ENCODE measurements around the gene EFL1.
"Not testable (repeated sequence)": the region's sequence is repeated elsewhere in the genome, so short reads cannot be mapped to it uniquely, and the experiment has no call there.

The EFL1 gene

DNA sequence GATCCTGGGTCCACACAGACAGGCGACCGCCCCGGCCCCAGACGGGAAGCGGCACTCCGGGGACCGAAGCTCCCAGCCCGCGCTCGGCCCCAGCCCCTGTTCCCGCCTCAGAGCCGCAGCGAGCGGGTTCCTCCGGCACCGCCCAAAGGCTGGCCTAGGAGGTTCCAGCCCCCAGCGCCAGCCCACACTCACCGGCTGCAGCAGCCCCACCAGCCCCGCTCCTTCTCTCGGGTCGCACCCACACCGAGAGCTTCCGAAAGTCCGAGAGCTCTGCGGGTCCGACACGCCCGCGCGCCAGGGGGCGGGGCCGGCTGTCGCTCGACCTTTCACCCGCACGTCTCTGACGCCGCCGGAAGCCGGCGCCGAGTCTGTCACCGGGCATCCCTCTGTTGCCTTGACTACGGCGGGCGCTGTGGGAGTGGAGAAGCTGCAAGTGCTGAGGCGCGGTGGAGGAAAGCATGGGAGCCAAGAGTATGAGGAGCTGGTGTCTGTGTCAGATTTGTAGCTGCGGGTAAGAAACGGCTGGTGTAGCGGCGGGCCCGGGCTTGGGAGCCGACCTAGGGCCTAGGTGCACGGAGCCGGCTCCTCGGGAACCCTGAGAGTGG is at the start of gene EFL1, which contains the start of gene SAXO2:
EFL1 (minus strand) TSS at position 313 of the 605 bp plus-strand sequence. CDS start 956 bp downstream, outside the sequence.
SAXO2 (plus strand) TSS at position 397 of the 605 bp plus-strand sequence; CDS start at position 459, 62 bp downstream.
- peak; percentile 93 to 95 for DNase-seq
- peak; percentile 66 for TF ChIP-seq POLR2A (IDR thresholded peaks at IDR 0.05; ENCODE audit: low read length)
- TF ChIP-seq GATA1 (IDR thresholded peaks at IDR 0.05; ENCODE audit: low read depth, low read length): no peak

DNA sequence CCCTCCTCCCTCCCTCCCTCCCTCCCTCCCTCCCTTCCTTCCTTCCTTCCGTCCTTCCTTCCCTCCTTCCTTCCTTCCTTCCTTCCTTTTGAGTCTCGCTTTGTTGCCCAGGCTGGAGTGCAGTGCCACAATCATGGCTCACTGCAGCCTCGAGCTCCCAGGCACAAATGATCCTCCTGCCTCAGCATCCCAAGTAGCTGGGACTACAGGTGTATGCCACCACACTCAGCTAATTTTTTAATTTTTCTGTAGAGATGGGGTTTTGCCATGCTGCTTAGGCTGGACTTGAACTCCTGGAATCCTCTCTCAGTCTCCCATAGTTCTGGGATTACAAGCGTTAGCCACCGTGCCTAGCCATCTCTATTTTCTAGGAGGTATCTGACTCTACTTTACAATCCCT is 48.8 kb upstream of the EFL1 start:
- not testable (repeated sequence) for DNase-seq

DNA sequence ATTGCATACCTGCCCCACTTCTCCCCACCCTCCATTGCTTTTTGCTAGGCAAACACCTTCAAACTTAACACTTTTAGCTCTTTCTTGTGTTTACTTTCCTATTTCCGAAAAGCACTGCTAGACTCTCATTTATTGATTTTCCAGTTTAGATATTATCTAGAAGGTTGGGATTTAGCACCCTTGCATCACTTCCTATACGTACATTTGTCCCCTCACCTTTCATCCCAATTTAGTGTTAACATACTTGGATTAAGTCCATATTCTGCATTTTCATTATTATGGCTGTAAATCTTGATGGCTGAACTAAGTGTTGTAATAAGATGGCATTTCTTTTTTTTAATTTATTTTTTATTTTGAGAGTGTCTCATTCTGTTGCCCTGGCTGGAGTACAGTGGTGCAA is 47.3 kb upstream of the EFL1 start:
- no peak for DNase-seq
- TF ChIP-seq POLR2A (IDR thresholded peaks at IDR 0.05; ENCODE audit: low read length) (no peak), GATA1 (IDR thresholded peaks at IDR 0.05; ENCODE audit: low read depth, low read length) (no peak)

DNA sequence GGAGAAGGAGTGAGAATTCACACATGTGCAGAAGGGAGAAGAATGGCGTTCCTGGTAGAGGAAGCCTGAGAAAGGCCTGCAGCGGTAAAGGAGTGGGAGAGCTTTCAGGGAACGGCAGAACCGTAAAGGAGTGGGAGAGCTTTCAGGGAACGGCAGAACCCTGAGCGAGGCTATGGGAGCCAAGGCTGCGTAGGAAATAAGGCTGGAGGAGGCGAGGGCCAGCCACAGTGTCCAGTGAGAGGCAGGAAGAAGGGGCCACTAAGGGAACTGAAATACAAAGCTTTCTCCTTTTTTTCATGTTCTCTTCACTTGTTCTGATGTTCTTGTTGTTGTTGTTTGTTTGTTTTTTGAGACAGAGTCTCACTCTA is 45.2 kb upstream of the EFL1 start:
- TF ChIP-seq GATA1 (IDR thresholded peaks at IDR 0.05; ENCODE audit: low read depth, low read length): no peak
- no peak for TF ChIP-seq POLR2A (IDR thresholded peaks at IDR 0.05; ENCODE audit: low read length)
- no peak for DNase-seq

DNA sequence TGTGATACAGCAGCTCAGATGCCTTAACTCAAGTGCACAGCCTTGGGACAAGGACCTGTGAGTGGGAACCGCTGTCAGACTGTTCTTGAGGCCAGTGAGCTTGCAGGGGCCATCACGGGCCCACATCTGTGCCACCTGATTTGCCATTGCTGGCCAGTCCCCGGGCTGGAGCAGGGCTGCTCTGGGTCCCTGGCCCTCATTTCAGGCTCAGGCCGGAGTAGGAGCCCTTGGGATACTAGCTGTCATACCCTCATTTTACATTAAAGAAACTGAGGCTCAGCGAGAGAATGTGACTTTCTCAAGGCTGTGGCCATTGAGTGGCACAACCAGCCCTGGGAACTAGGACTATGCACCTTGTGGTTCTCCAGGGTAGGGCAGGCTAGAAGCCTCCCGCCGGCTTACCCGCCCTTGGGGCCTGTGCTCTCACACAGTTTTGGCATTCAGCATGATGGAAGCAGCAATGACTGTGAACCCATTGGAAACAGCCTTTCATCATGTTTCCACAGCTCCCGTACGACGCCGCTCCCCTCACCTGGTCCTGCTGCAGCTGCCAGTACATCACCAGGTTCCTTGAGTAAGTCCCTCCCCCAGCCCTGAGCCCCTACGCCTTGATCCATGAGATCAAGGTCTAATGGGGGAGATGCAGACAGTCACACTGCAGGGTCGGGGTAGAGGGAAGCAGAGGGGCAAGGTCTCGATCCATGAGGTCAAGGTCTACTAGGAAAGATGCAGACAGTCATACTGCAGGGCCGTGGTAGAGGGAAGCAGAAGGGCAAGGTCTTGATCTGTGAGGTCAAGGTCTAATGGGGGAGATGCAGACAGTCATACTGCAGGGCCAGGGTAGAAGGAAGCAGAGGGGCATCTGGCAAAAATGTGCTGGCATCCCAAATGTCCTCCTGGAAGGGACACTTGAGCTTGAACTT is 44.5 kb upstream of the EFL1 start:
- no peak for TF ChIP-seq GATA1 (IDR thresholded peaks at IDR 0.05; ENCODE audit: low read depth, low read length)
- TF ChIP-seq POLR2A (IDR thresholded peaks at IDR 0.05; ENCODE audit: low read length): no peak
- DNase-seq: no peak

DNA sequence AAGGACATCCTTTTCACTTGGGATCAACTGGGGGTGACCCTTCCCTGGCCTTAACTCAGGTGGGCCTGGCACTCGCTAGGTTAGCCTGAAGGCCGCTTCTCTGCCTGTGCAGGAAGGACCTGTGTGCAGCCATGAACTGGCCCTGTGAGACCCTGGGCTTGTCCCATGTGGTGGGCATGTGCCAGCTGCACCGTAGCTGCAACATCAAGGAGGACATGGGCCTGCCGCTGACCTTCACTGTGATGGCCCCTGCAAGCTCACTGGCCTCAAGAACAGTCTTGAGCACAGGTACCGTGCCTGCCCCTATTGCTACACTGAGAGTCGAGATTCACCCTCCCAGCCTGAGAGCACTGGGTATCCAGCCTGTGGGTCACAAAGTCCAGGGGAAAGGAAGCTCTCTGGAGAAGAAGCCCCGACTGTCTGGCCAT is 43.1 kb upstream of the EFL1 start:
- TF ChIP-seq POLR2A (IDR thresholded peaks at IDR 0.05; ENCODE audit: low read length) (no peak), GATA1 (IDR thresholded peaks at IDR 0.05; ENCODE audit: low read depth, low read length) (no peak)
- no peak for DNase-seq

DNA sequence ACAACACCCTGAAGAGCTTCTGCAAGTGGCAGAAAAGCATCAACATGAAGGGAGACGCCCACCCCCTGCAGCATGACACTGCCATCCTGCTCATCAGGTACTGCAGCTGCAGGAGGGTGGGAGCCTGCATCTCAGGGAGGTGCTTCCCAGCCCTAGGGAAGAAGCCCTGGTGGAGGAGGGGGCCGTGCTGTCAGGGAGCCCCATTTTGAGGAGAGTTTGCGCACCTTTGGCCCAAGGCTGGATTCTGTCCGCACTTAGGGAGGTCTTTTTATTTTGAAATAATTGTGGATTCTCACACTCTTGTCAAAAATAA is 42.2 kb upstream of the EFL1 start:
- no peak for DNase-seq
- TF ChIP-seq POLR2A (IDR thresholded peaks at IDR 0.05; ENCODE audit: low read length) (no peak), GATA1 (IDR thresholded peaks at IDR 0.05; ENCODE audit: low read depth, low read length) (no peak)

DNA sequence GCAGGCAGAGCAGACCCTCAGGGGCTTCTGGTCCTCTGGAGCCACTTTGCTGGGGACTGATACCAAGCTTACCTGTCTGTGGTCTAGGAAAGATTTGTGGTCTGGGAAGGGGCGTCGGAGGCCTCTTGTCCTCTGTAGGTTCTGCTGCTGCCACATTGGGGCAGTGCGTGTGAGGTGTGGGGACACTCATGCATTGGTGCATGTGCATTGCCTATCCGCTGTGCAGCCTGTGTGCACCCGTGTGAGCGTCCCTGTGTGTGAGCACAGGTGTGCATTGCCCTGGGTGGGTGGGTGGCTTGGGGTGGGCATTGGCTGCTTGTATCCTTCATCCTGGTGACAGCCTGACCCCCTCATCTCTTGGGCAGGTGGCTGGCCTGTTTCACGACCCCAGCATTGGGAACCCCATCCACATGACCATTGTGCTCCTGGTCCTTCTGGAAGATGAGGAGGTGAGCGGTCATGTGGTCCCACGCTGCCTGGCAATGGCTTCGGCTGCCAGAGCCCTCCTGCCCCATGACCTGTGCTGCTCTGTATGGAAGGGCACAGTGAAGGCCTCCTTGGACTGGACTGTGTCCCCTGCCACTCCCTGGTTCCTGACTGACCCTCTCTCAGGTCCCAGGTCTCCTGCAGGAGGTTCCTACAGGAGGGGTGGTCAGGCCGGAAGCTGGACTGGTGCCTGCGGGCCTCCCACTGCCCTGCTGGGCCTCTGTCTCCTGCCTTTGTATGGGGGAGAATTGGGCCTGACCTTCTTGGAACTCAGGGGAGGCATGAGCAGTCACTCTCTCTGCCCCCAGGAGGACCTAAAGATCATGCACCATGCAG is 41.6 kb upstream of the EFL1 start:
- TF ChIP-seq GATA1 (IDR thresholded peaks at IDR 0.05; ENCODE audit: low read depth, low read length): no peak
- no peak for TF ChIP-seq POLR2A (IDR thresholded peaks at IDR 0.05; ENCODE audit: low read length)
- DNase-seq: no peak

DNA sequence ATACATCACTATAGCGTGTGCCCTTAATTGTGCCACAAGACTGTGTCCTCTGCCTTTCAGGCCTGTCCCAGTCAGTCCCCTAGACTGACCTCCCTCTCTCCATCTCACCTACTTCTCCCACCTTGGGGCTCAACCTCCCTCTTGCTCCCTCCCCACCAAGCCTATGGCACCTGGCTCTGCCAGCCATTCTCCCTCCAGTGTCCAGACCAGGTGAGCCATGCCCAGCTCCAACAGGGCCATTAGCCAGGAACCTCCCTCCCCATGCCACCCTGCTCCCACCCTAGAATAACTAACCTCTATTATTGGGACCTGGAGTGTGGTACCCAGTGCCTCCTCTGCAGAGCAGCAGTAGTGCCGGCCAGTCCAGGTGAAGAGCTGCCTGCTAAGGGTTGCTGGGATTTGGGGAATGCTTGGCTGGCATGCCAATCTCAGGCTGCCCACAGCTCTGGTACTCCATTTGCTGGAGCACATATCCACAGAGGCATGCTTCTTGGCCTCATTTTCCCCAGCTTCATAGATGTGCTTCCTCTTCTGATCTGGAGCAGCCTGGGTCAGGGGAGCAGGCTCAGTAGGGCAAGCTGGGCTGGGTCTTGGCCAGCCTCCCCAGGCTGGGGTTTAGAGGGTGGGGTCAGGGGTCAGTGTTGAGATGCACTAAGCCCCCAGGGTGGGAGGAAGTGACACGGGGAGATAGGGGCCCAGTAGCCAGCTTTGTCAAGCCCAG is 38.9 kb upstream of the EFL1 start:
- DNase-seq: no peak
- TF ChIP-seq POLR2A (IDR thresholded peaks at IDR 0.05; ENCODE audit: low read length) (no peak), GATA1 (IDR thresholded peaks at IDR 0.05; ENCODE audit: low read depth, low read length) (no peak)

DNA sequence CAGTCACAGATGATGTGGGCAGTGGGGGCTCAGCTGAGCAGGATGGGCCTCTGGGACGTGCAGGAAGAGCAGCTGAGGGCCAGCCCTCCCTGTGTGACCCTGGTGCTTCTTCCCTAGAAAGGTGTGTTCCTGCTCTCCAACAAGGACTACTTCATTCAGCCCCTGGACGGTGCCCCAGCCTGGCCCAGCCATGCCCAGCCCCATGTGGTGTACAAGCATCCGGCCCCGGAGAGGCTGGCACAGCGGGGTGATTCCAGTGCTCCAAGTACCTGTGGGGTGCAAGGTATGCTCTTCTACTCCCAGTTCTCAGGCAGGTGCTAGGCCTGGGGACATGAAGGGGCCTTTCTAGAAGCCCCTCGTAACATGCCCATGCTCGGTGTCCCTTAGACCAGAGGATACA is 38.3 kb upstream of the EFL1 start:
- TF ChIP-seq POLR2A (IDR thresholded peaks at IDR 0.05; ENCODE audit: low read length) (no peak), GATA1 (IDR thresholded peaks at IDR 0.05; ENCODE audit: low read depth, low read length) (no peak)
- DNase-seq: no peak

DNA sequence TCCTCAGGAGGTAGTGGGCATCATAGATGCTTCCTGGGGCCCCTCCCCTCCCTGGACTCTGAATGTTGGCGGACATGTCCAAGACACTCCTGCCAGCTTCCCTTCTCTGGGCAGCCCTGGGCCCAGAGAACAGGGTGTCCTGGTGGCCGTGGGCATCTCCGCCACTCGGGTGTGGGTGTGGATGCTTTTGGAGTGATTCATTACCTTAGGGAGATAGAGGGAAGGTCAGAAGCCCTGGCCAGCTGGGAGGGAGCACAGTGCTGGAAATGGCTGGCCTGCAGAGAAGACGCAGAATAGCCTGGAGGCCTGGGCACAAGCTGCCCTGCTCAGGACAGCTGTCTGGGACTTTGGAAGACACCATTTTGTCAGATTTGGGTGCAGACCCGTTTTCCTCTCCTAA is 37.8 kb upstream of the EFL1 start:
- DNase-seq: not testable (repeated sequence)

DNA sequence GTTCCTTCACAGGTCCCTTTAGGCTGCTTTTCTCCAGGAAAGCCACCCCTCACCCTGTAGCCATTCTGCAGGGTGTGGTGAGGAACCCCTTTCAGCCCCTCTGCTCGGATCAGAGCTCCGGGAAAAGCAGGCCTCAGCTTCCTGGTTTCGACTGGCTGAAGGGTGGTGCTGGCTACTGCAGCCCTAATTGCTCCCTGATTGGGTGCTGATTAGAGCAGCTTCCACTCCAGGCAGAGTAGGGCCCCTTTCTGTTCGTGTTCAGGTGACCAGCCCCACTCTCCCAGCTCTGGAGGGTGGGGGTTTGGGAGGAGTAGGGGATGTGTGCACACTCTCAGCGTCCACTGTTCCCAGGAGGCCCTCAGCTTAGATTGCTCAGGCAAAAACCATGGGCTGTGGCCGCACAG is 37.0 kb upstream of the EFL1 start:
- DNase-seq: not testable (repeated sequence)

DNA sequence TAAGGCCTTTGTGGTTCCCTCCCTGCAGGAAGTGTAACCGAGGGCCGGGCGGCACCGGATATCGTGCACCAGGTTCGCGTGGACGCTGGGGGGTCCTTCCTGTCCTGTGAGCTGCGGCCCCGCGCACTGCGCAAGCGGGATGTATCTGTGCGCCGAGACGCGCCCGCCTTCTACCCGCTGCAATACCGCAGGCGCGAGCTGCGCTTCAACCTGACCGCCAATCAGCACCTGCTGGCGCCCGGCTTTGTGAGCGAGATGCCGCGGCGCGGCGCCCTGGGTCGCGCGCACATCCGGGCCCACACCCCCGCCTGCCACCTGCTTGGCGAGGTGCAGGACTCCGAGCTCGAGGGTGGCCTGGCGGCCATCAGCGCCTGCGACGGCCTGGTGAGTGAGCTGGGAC is 36.0 kb upstream of the EFL1 start:
- peak in 1 of 2 experiments; percentile 30 for DNase-seq

DNA sequence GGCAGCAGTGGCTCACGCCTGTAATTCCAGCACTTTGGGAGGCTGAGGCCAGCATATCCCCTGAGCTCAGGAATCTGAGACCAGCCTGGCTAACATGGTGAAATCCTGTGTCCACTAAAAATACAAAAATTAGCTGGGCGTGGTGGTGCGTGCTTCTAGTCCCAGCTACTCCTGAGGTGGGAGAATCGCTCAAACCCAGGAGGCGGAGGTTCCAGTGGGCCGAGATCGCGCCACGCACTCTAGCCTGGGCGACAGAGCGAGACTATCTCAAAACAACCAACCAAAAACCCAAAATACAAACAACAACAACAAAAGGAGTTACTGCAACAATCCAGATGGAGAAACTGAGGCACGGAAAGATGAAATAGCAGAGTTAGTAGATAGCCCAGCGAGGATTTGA is 35.5 kb upstream of the EFL1 start:
- TF ChIP-seq GATA1 (IDR thresholded peaks at IDR 0.05; ENCODE audit: low read depth, low read length): no peak
- no peak for TF ChIP-seq POLR2A (IDR thresholded peaks at IDR 0.05; ENCODE audit: low read length)

More for the DNA sequence above, 36.0 kb upstream of the EFL1 start:
- TF ChIP-seq GATA1 (IDR thresholded peaks at IDR 0.05; ENCODE audit: low read depth, low read length) (no peak), POLR2A (IDR thresholded peaks at IDR 0.05; ENCODE audit: low read length) (no peak)

More for the DNA sequence above, 35.5 kb upstream of the EFL1 start:
- no peak for DNase-seq

All from erythroblast (primary cell).